ENCODE data around the gene RNASEH2C.
A peak's percentile ranks its signal among the peaks of the same experiment; 100 is the strongest.
"Not testable (repeated sequence)": the region's sequence is repeated elsewhere in the genome, so short reads cannot be mapped to it uniquely, and the experiment has no call there.

RNASEH2C gene

GRCh38 chr11:65736810-65737209, 16.2 kb upstream of the RNASEH2C start:
- no peak for DNase-seq (ENCODE audit: low spot score in 2 of 2)
- H3K4me1 ChIP-seq: no peaks in the 10 kb centered on the region
- no peak overlapping the region for H3K4me3 ChIP-seq
- in situ Hi-C loops (cut with MboI; ENCODE audit: low sequenced_read_pairs): no loop called here
- H3K27me3 ChIP-seq (ENCODE audit: low read depth): no peaks in the 10 kb centered on the region
- H3K36me3 ChIP-seq (replicated peaks): no peaks in the 10 kb centered on the region
- peaks cover 18% of the 10 kb centered on the region for H3K9me3 ChIP-seq

DNA sequence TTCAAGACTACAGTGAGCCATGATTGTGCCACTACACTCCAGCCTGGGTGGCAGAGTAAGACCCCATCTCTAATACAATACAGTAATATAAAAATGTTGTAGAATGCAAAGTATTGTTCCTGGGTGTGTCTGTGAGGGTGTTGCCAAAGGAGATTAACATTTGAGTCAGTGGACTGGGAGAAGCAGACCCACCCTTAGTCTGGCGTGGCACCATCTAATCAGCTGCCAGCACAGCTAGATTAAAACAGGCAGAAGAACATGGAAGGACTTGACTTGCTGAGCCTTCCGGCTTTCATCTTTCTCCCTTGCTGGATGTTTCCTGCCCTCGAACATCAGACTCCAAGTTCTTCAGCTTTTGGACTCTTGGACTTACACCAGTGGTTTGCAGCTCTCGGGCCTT, 14.5 kb upstream of the RNASEH2C start:
- H3K27me3 ChIP-seq (ENCODE audit: low read depth); in situ Hi-C loops (cut with MboI; ENCODE audit: low sequenced_read_pairs); DNase-seq (ENCODE audit: low spot score in 2 of 2); H3K4me3 ChIP-seq; H3K36me3 ChIP-seq (replicated peaks); H3K4me1 ChIP-seq: not testable (repeated sequence)
- H3K9me3 ChIP-seq: peaks cover 20% of the 10 kb centered on the region

GRCh38 chr11:65730461-65730860, 9.9 kb upstream of the RNASEH2C start:
- no peak for DNase-seq (ENCODE audit: low spot score in 2 of 2)
- H3K4me1 ChIP-seq: no peaks in the 10 kb centered on the region
- no peak overlapping the region for H3K4me3 ChIP-seq
- H3K9me3 ChIP-seq: peaks cover 11% of the 10 kb centered on the region
- H3K36me3 ChIP-seq (replicated peaks): no peaks in the 10 kb centered on the region
- H3K27me3 ChIP-seq (ENCODE audit: low read depth): peaks cover 3% of the 10 kb centered on the region; the same call in 1 of the 2 replicates
- in situ Hi-C loops (cut with MboI; ENCODE audit: low sequenced_read_pairs): no loop called here

DNA sequence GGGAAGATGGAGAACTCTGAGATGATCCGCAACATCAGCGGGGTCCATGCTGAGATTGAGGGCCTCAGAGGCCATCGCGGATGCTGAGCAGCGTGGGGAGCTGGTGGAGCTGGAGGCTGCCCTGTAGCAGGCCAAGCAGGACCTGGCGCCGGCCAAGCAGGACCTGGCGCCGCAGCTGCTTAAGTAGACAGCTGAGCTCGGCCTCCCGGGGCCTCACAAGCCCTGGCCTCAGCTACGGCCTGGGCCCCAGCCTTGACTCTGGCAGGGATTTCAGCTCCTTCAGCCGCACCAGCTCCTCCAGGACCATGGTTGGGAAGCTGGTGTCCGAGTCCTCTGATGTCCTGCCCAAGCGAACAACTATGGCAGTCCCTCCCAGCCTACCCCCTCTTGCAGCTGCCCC, 7.3 kb upstream of the RNASEH2C start:
- Histone ChIP-seq H3K9me3 (peaks cover 9% of the 10 kb centered on the region), H3K27me3 (ENCODE audit: low read depth) (peaks cover 3% of the 10 kb centered on the region; the same call in 1 of the 2 replicates), H3K4me3 (no peak overlapping the region), H3K4me1 (no peaks in the 10 kb centered on the region), H3K36me3 (replicated peaks) (no peaks in the 10 kb centered on the region)
- DNase-seq (ENCODE audit: low spot score in 2 of 2): no peak
- in situ Hi-C loops (cut with MboI; ENCODE audit: low sequenced_read_pairs): no loop called here

- DNase-seq (ENCODE audit: low spot score in 2 of 2): no peak
- H3K9me3 ChIP-seq: peaks cover under 1% of the 10 kb centered on the region; the same call in 1 of the 2 replicates
- peaks cover 3% of the 10 kb centered on the region; the same call in 1 of the 2 replicates for H3K27me3 ChIP-seq (ENCODE audit: low read depth)
- no peaks in the 10 kb centered on the region for H3K36me3 ChIP-seq (replicated peaks)
- H3K4me1 ChIP-seq: no peaks in the 10 kb centered on the region
- no peak overlapping the region for H3K4me3 ChIP-seq
- in situ Hi-C loops (cut with MboI; ENCODE audit: low sequenced_read_pairs): no loop called here
Measured at GRCh38 chr11:65726660-65727059, 6.1 kb upstream of the RNASEH2C start.

DNA sequence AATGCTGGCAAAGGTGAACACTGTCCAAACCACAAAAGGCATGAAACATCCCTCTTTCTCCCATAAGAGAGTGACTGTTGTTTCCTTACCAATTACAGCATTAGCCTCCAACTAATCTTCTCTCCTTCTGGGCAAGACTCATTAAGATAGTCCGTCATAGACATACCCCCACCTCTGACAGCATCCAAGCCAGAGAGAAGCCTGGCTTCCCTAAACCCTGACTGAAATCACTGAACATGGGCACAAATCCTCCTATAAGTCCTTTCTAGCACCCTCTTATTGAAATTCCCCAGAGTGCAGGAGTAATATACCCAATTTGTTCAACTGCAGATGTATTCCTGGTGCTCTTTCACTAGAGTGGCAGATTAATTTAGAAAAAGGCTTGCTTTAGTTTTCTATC, 1.7 kb upstream of the RNASEH2C start:
- no peaks in the 10 kb centered on the region for H3K27me3 ChIP-seq (ENCODE audit: low read depth)
- peaks cover 32% of the 10 kb centered on the region for H3K36me3 ChIP-seq (replicated peaks)
- H3K4me1 ChIP-seq: peaks cover 6% of the 10 kb centered on the region
- H3K4me3 ChIP-seq: no peak overlapping the region
- no peaks in the 10 kb centered on the region for H3K9me3 ChIP-seq
- in situ Hi-C loops (cut with MboI; ENCODE audit: low sequenced_read_pairs): no loop called here
- DNase-seq (ENCODE audit: low spot score in 2 of 2): no peak

DNA sequence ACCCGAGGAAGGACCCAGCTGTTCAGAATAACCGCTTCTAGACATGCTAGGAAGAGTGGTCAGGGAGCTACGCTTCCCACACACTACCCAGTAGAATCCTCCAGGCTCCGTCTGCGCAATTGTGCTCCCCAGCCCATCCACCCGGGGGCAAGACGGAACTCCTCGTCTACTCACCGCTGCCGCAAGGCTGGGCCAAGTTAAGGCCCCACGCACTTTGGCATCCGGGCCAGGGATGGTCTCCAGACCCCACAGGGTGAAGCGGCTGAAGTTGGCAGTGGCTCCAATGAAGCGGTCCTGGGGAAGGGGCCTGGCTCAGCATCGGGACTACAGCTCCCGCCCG, 757 bp downstream of the RNASEH2C start:
- DNase-seq (ENCODE audit: low spot score in 2 of 2): peak; percentile 15 to 48
- H3K36me3 ChIP-seq (replicated peaks): peaks cover 54% of the 10 kb centered on the region
- in situ Hi-C loops (cut with MboI; ENCODE audit: low sequenced_read_pairs): no loop called here
- H3K27me3 ChIP-seq (ENCODE audit: low read depth): no peaks in the 10 kb centered on the region
- no peaks in the 10 kb centered on the region for H3K9me3 ChIP-seq
- H3K4me1 ChIP-seq: peaks cover 6% of the 10 kb centered on the region
- H3K4me3 ChIP-seq: peak overlapping the region; percentile 67

- H3K27me3 ChIP-seq (ENCODE audit: low read depth): no peaks in the 10 kb centered on the region
- peak overlapping the region; percentile 67 for H3K4me3 ChIP-seq
- H3K4me1 ChIP-seq: peaks cover 6% of the 10 kb centered on the region
- in situ Hi-C loops (cut with MboI; ENCODE audit: low sequenced_read_pairs): no loop called here
- peak in 1 of 2 experiments; percentile 42 for DNase-seq (ENCODE audit: low spot score in 2 of 2)
- H3K9me3 ChIP-seq: no peaks in the 10 kb centered on the region
- peaks cover 62% of the 10 kb centered on the region for H3K36me3 ChIP-seq (replicated peaks)
Measured at GRCh38 chr11:65718964-65719492, 1.6 kb downstream of the RNASEH2C start.

- no peak for DNase-seq (ENCODE audit: low spot score in 2 of 2)
- Histone ChIP-seq H3K36me3 (replicated peaks) (peaks cover 67% of the 10 kb centered on the region), H3K4me1 (peaks cover 6% of the 10 kb centered on the region), H3K4me3 (no peak overlapping the region), H3K27me3 (ENCODE audit: low read depth) (no peaks in the 10 kb centered on the region), H3K9me3 (no peaks in the 10 kb centered on the region)
- in situ Hi-C loops (cut with MboI; ENCODE audit: low sequenced_read_pairs): no loop called here
Measured at GRCh38 chr11:65718531-65718930, 2.1 kb downstream of the RNASEH2C start.

- in situ Hi-C loops (cut with MboI; ENCODE audit: low sequenced_read_pairs): no loop called here
- no peak overlapping the region for H3K4me3 ChIP-seq
- H3K27me3 ChIP-seq (ENCODE audit: low read depth): no peaks in the 10 kb centered on the region
- no peak for DNase-seq (ENCODE audit: low spot score in 2 of 2)
- peaks cover 7% of the 10 kb centered on the region for H3K4me1 ChIP-seq
- peaks cover 71% of the 10 kb centered on the region for H3K36me3 ChIP-seq (replicated peaks)
- no peaks in the 10 kb centered on the region for H3K9me3 ChIP-seq
Measured at GRCh38 chr11:65717906-65718305, 2.7 kb downstream of the RNASEH2C start.

DNA sequence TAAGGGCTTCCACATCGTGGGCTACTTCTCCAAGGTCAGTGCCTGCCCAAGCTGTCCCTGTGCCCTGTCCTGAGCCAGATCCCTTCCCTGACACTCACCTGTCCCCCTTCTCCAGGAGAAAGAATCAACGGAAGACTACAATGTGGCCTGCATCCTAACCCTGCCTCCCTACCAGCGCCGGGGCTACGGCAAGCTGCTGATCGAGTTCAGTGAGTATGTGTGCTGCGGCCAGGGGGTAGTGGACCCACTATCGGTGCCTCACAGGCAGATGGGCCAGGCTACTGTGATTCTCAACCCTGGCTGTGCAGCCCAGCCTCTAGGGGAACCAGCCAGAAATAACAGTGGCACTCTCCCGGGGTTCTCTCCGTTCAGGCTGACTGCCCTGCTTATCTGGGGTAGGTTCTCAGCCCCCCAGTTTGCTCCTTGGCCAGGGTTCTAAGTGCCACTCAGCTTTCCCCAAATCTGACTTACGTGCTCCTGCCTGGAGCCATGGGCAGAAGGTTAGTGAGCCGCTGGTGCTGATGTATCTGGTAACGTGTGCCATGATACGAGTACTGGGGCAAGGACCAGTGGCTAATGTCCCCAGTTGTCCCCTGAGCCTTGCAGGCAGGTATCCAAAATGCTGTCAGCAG, 3.7 kb downstream of the RNASEH2C start:
- Histone ChIP-seq H3K27me3 (ENCODE audit: low read depth) (no peaks in the 10 kb centered on the region), H3K36me3 (replicated peaks) (peaks cover 71% of the 10 kb centered on the region), H3K4me1 (peaks cover 11% of the 10 kb centered on the region), H3K4me3 (no peak overlapping the region), H3K9me3 (no peaks in the 10 kb centered on the region)
- in situ Hi-C loops (cut with MboI; ENCODE audit: low sequenced_read_pairs): no loop called here
- no peak for DNase-seq (ENCODE audit: low spot score in 2 of 2)

DNA sequence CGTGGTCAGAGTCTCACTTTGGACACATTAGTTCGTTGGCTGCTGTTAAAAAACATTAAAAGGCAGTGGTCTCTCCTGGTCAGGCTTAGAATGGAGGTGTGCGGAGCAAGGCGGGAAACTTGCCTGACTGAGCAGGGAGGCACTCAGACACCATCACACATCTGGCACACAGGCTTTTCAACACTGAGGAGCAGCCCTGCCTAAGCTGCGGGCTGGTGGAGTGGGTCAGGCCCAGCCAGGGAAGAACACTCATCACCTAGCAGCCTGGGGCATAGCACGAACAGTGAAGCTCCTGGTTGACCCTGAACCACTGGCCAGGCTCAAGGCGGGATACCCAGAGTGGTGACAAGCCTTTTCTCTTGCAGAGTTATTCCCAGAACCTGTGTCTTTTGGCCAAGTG, 4.3 kb downstream of the RNASEH2C start:
- no peak for DNase-seq (ENCODE audit: low spot score in 2 of 2)
- in situ Hi-C loops (cut with MboI; ENCODE audit: low sequenced_read_pairs): no loop called here
- no peaks in the 10 kb centered on the region for H3K27me3 ChIP-seq (ENCODE audit: low read depth)
- H3K4me1 ChIP-seq: peaks cover 13% of the 10 kb centered on the region
- H3K4me3 ChIP-seq: no peak overlapping the region
- peaks cover 71% of the 10 kb centered on the region for H3K36me3 ChIP-seq (replicated peaks)
- H3K9me3 ChIP-seq: no peaks in the 10 kb centered on the region

- Histone ChIP-seq H3K4me3 (no peak overlapping the region), H3K9me3 (no peaks in the 10 kb centered on the region), H3K27me3 (ENCODE audit: low read depth) (no peaks in the 10 kb centered on the region), H3K4me1 (peaks cover 13% of the 10 kb centered on the region), H3K36me3 (replicated peaks) (peaks cover 60% of the 10 kb centered on the region)
- in situ Hi-C loops (cut with MboI; ENCODE audit: low sequenced_read_pairs): no loop called here
- DNase-seq (ENCODE audit: low spot score in 2 of 2): no peak
Measured at GRCh38 chr11:65714433-65714832, 6.2 kb downstream of the RNASEH2C start.

- no peak for DNase-seq (ENCODE audit: low spot score in 2 of 2)
- Histone ChIP-seq H3K4me1 (peaks cover 6% of the 10 kb centered on the region), H3K36me3 (replicated peaks) (peaks cover 50% of the 10 kb centered on the region), H3K27me3 (ENCODE audit: low read depth) (no peaks in the 10 kb centered on the region), H3K9me3 (no peaks in the 10 kb centered on the region), H3K4me3 (no peak overlapping the region)
- in situ Hi-C loops (cut with MboI; ENCODE audit: low sequenced_read_pairs): no loop called here
Measured at GRCh38 chr11:65713212-65713969, 7.2 kb downstream of the RNASEH2C start.
